H1 (cell line): ENCODE data around the gene AKR1C1. TPM values are rescaled to one million over a fixed set of nuclear protein-coding genes. Genes with fewer than 3 reads are reported as not detected.
"Not testable (repeated sequence)": the region's sequence is repeated elsewhere in the genome, so short reads cannot be mapped to it uniquely, and the experiment has no call there.

Experiments used
- CTCF ChIA-PET: fragments of 300-600 bp; sonication (Branson Sonifier 250); formaldehyde crosslinking; loops from one replicate; lab custom pipeline; 2021; ENCODE audit not compliant: partially characterized antibody; lab: Charles Lee
- POLR2A ChIA-PET: fragments of 300-600 bp; sonication (Branson Sonifier 250); formaldehyde crosslinking; loops from one replicate; lab custom pipeline; 2021; ENCODE audit warnings: inconsistent platforms; ENCODE audit not compliant: partially characterized antibody; lab: Charles Lee
- DNase-seq, 2 experiments: peaks; one replicate each; pipeline versions ENCODE4 v3.0.0 to v3.0.0-alpha.2; 2010 to 2022; ENCODE audit warnings: low spot score in 2 of 2, low read depth in 1 of 2, mixed read lengths in 1 of 2
- FAIRE-seq: peaks from 2 replicates; lab custom pipeline; 2011; peaks lifted over from hg19 to GRCh38; lab: Jason Lieb, UNC
- H2AFZ ChIP-seq: 2 replicates; pipeline ENCODE4 v1.8.1; 2012; ENCODE audit warnings: low read length, inconsistent platforms
- H2AK5ac ChIP-seq: 2 replicates; pipeline ENCODE4 v1.6.1; 2013; ENCODE audit warnings: low read depth, low read length
- H2BK120ac ChIP-seq: replicated peaks from 2 replicates; pipeline ENCODE3; 2013; ENCODE audit warnings: low read depth, low read length, inconsistent platforms
- H2BK12ac ChIP-seq: 2 replicates; pipeline ENCODE4 v1.6.1; 2013; ENCODE audit warnings: low read depth, low read length
- H2BK15ac ChIP-seq: 2 replicates; pipeline ENCODE4 v1.6.1; 2013; ENCODE audit warnings: low read length
- H2BK20ac ChIP-seq: 2 replicates; pipeline ENCODE4 v1.6.1; 2013; ENCODE audit warnings: low read length
- H2BK5ac ChIP-seq: 2 replicates; pipeline ENCODE4 v1.6.1; 2013; ENCODE audit warnings: low read depth, low read length
- H3K14ac ChIP-seq: 2 replicates; pipeline ENCODE4 v1.6.1; 2013; ENCODE audit warnings: inconsistent platforms; ENCODE audit not compliant: insufficient read length
- H3K18ac ChIP-seq: 2 replicates; pipeline ENCODE4 v1.6.1; 2013; ENCODE audit warnings: low read length; ENCODE audit errors: extremely low read depth
- H3K23ac ChIP-seq: 2 replicates; pipeline ENCODE4 v1.6.1; 2013; ENCODE audit warnings: inconsistent platforms; ENCODE audit not compliant: insufficient read length
- H3K23me2 ChIP-seq: 2 replicates; pipeline ENCODE4 v1.6.1; 2013; ENCODE audit warnings: low read depth, low read length
- H3K27ac ChIP-seq: 2 replicates; pipeline ENCODE4 v1.6.1; 2011; ENCODE audit warnings: low read depth, low read length, inconsistent platforms
- H3K27me3 ChIP-seq, 4 experiments: replicated peaks in 1 of 4; 1 replicate in 1 of 4; 2 replicates in 3 of 4; pipeline versions ENCODE4 v1.6.1 to v1.8.1; 2011 to 2013; ENCODE audit warnings: low read length in 3 of 4, mild to moderate bottlenecking in 3 of 4, inconsistent platforms in 2 of 4, mixed read lengths in 2 of 4, moderate library complexity in 1 of 4; ENCODE audit not compliant: control insufficient read depth in 3 of 4, insufficient read depth in 3 of 4; ENCODE audit errors: extremely low read depth in 1 of 4
- H3K36me3 ChIP-seq, 4 experiments: 2 replicates each; pipeline versions ENCODE4 v1.6.1 to v1.8.1; 2011 to 2013; ENCODE audit warnings: mild to moderate bottlenecking in 4 of 4, low read length in 3 of 4, moderate library complexity in 2 of 4, control low read depth in 1 of 4, inconsistent platforms in 1 of 4; ENCODE audit not compliant: insufficient read depth in 4 of 4, control insufficient read depth in 2 of 4
- H3K4ac ChIP-seq: replicated peaks from 2 replicates; pipeline ENCODE3; 2013; ENCODE audit warnings: low read length, low read depth, mixed read lengths, inconsistent platforms; ENCODE audit not compliant: insufficient read length
- H3K4me1 ChIP-seq, 4 experiments: replicated peaks in 1 of 4; 1 replicate in 1 of 4; 2 replicates in 3 of 4; pipeline versions ENCODE4 v1.6.1 to v1.8.1; 2011 to 2013; ENCODE audit warnings: low read length in 3 of 4, inconsistent platforms in 2 of 4, mixed read lengths in 1 of 4; ENCODE audit not compliant: insufficient read depth in 4 of 4, control insufficient read depth in 3 of 4
- H3K4me2 ChIP-seq, 2 experiments: 2 replicates each; pipeline versions ENCODE4 v1.6.1 to v1.8.1; 2011 to 2013; ENCODE audit warnings: low read depth in 2 of 2, low read length in 2 of 2, control low read depth in 1 of 2, inconsistent platforms in 1 of 2, mild to moderate bottlenecking in 1 of 2; ENCODE audit not compliant: insufficient read depth in 1 of 2
- H3K4me3 ChIP-seq, 4 experiments: fragments of 200-600, 300-600 bp in 1 of 4; sonication (generic), shearing (Covaris generic), sonication (Bioruptor Twin) in 1 of 4; 2 replicates each; pipeline versions ENCODE4 v1.5.1 to v1.8.1; 2011 to 2016; ENCODE audit warnings: low read length in 4 of 4, low read depth in 3 of 4, control low read depth in 2 of 4, inconsistent platforms in 2 of 4, mild to moderate bottlenecking in 2 of 4, mixed read lengths in 1 of 4, moderate library complexity in 1 of 4; ENCODE audit not compliant: insufficient read depth in 2 of 4; ENCODE audit errors: extremely low read depth in 1 of 4
- H3K56ac ChIP-seq: replicated peaks from 2 replicates; pipeline ENCODE3; 2013; ENCODE audit warnings: low read depth, mild to moderate bottlenecking, mixed read lengths, low read length, inconsistent platforms; ENCODE audit not compliant: insufficient read length
- H3K79me1 ChIP-seq: 2 replicates; pipeline ENCODE4 v1.6.1; 2013; ENCODE audit warnings: low read depth, low read length, control low read depth
- H3K79me2 ChIP-seq, 2 experiments: 2 replicates each; pipeline versions ENCODE4 v1.6.1 to v1.8.1; 2012 to 2013; ENCODE audit warnings: low read length in 2 of 2, mild to moderate bottlenecking in 2 of 2, inconsistent platforms in 1 of 2; ENCODE audit not compliant: insufficient read depth in 2 of 2, control insufficient read depth in 1 of 2
- H3K9ac ChIP-seq, 4 experiments: replicated peaks in 1 of 4; 1 replicate in 1 of 4; 2 replicates in 3 of 4; pipeline versions ENCODE4 v1.6.1 to v1.8.1; 2011 to 2013; ENCODE audit warnings: low read depth in 3 of 4, low read length in 3 of 4, control low read depth in 2 of 4, mild to moderate bottlenecking in 2 of 4, moderate library complexity in 2 of 4, inconsistent platforms in 1 of 4; ENCODE audit errors: extremely low read depth in 1 of 4
- H3K9me3 ChIP-seq, 2 experiments: 2 replicates each; pipeline versions ENCODE4 v1.6.1 to v1.8.1; 2012 to 2013; ENCODE audit warnings: mild to moderate bottlenecking in 2 of 2, moderate library complexity in 2 of 2, control low read depth in 1 of 2, inconsistent platforms in 1 of 2, low read depth in 1 of 2, low read length in 1 of 2, mixed read lengths in 1 of 2; ENCODE audit not compliant: insufficient read depth in 2 of 2
- H4K20me1 ChIP-seq, 2 experiments: replicated peaks in 1 of 2; 2 replicates each; pipeline versions ENCODE3 to v1.8.1; 2011 to 2013; ENCODE audit warnings: inconsistent platforms in 2 of 2, low read length in 2 of 2, mild to moderate bottlenecking in 1 of 2; ENCODE audit not compliant: insufficient read depth in 2 of 2, control insufficient read depth in 1 of 2
- H4K5ac ChIP-seq: 2 replicates; pipeline ENCODE4 v1.6.1; 2013; ENCODE audit warnings: low read length, low read depth, mixed read lengths, inconsistent platforms; ENCODE audit not compliant: insufficient read length
- H4K8ac ChIP-seq: 2 replicates; pipeline ENCODE4 v1.8.0; 2013; ENCODE audit warnings: mild to moderate bottlenecking, moderate library complexity, low read length, inconsistent platforms; ENCODE audit not compliant: insufficient read depth; ENCODE audit errors: extremely low read depth
- H4K91ac ChIP-seq: replicated peaks from 2 replicates; pipeline ENCODE3; 2013; ENCODE audit warnings: low read length, mixed read lengths, inconsistent platforms; ENCODE audit not compliant: insufficient read length
- WGBS, 2 experiments: shearing (Covaris generic) in 1 of 2; methylation state at CpG; one replicate each; pipeline versions ENCODE4 v1.1.6 to v1.1.7; 2013 to 2015; ENCODE audit warnings: low lambda C conversion rate in 2 of 2, mixed read lengths in 2 of 2, inconsistent platforms in 1 of 2, low coverage in 1 of 2, missing lambda C conversion rate in 1 of 2; ENCODE audit not compliant: insufficient replicate concordance in 2 of 2, insufficient coverage in 1 of 2, insufficient read length in 1 of 2; ENCODE audit errors: extremely low coverage in 1 of 2, missing lambda C conversion rate in 1 of 2; 5-methylcytosine and 5-hydroxymethylcytosine counted together
- polyA plus RNA-seq, 7 experiments: library from polyadenylated mRNA; depleted of rRNA in 3 of 7; stranded (reverse) in 5 of 7; unstranded in 2 of 7; fragments of >200 nt in 5 of 7; fragments of 200-250 nt in 2 of 7; gene quantifications; 1 replicate in 5 of 7; 2 replicates in 1 of 7; 4 replicates in 1 of 7; pipeline versions ENCODE4 v1.2.1 to v1.2.3, GENCODE V29; 2011 to 2013; ENCODE audit warnings: missing spikeins in 2 of 7, mixed read lengths in 2 of 7
- total RNA-seq: library from RNA; stranded (reverse); fragmentation: NEBNext Ultra II Directional; extraction: Animal tissue kit (Norgen Biotek cat#: 25700); gene quantifications from 2 replicates; pipeline ENCODE4 v1.2.1, GENCODE V29; 2021

AKR1C1 gene
- total and polyA plus RNA-seq, 2 of the 8 experiments (the other 6 are each of a cell fraction or from before 2014, with no cell fraction given) = 1.4 to 2.1 TPM

- DNase-seq = not testable (repeated sequence)
Measured at GRCh38 chr10:4956088-4956487, 7.1 kb upstream of the AKR1C1 start.

GRCh38 chr10:4956955-4957645 lies 6.1 kb upstream of the AKR1C1 start:
- H2BK12ac ChIP-seq, H3K27me3 ChIP-seq, H3K23me2 ChIP-seq, H2BK5ac ChIP-seq, CTCF ChIA-PET, H3K9me3 ChIP-seq, H3K23ac ChIP-seq, H3K18ac ChIP-seq, H3K4ac ChIP-seq, DNase-seq, H3K79me2 ChIP-seq, H2BK120ac ChIP-seq, FAIRE-seq, H4K91ac ChIP-seq, H3K4me2 ChIP-seq, H2AK5ac ChIP-seq, H3K9ac ChIP-seq, H2BK15ac ChIP-seq, H2BK20ac ChIP-seq, H3K79me1 ChIP-seq, H3K36me3 ChIP-seq, H3K4me1 ChIP-seq, POLR2A ChIA-PET, H4K5ac ChIP-seq, H3K27ac ChIP-seq, H4K8ac ChIP-seq, H3K4me3 ChIP-seq, H4K20me1 ChIP-seq, H2AFZ ChIP-seq, H3K14ac ChIP-seq, H3K56ac ChIP-seq: not testable (repeated sequence)
- WGBS, 2 experiments = 93% methylated on average over 5 of the region's 5 CpGs; no CpG with 5 or more reads in 1 of the 2 experiments

More at GRCh38 chr10:4956088-4956487, 7.1 kb upstream of the AKR1C1 start:
- H3K18ac ChIP-seq, H3K56ac ChIP-seq, H3K23me2 ChIP-seq, H3K14ac ChIP-seq, H3K4ac ChIP-seq, POLR2A ChIA-PET, H3K79me2 ChIP-seq, H3K9me3 ChIP-seq, H2BK5ac ChIP-seq, H3K4me3 ChIP-seq, H3K27ac ChIP-seq, H2BK12ac ChIP-seq, H3K79me1 ChIP-seq, H2BK120ac ChIP-seq, H4K20me1 ChIP-seq, H2BK15ac ChIP-seq, H3K9ac ChIP-seq, H4K8ac ChIP-seq, H3K27me3 ChIP-seq, H4K91ac ChIP-seq, H3K4me1 ChIP-seq, H2AK5ac ChIP-seq, CTCF ChIA-PET, H4K5ac ChIP-seq, H3K23ac ChIP-seq, FAIRE-seq, H2BK20ac ChIP-seq, H3K4me2 ChIP-seq, H3K36me3 ChIP-seq, H2AFZ ChIP-seq: not testable (repeated sequence)
- 78% methylated on average over 6 of the region's 7 CpGs; no CpG with 5 or more reads in 1 of the 2 experiments for WGBS, 2 experiments
